Measurements from ENCODE around the gene CAPN15. TPM values are rescaled to one million over a fixed set of nuclear protein-coding genes. Genes with fewer than 3 reads are reported as not detected.

CAPN15 gene
- total RNA-seq, 2 experiments from 2014 or later: 64.7 to 69.7 TPM

GRCh38 chr16:588889-589657 is 61.6 kb downstream of the CAPN15 start:
- Mint-ChIP-seq H3K4me1 (peaks cover 21% of the 10 kb centered on the region), H3K9me3 (ENCODE audit: low read depth) (no peaks in the 10 kb centered on the region), H3K27me3 (no peaks in the 10 kb centered on the region), H3K36me3 (ENCODE audit: low read depth) (peaks cover 13% of the 10 kb centered on the region), H3K4me3 (peak overlapping the region; percentile 79), H3K27ac (peak overlapping the region; percentile 100)
- CTCF ChIA-PET: interaction anchor here (0.7 to 1.0 kb wide), 3 partner anchors 12 to 75 kb away, joined by 3 to 6 read pairs (median 5); no protein-coding TSS in a partner anchor
- DNase-seq (peak; percentile 98), ATAC-seq (peak; percentile 76)
- intact Hi-C loops (cut with DNase I, micrococcal nuclease): loop anchor here (1.0 to 5.0 kb wide), 25 partner anchors 19 to 1948 kb away; partner anchors contain the start of genes CAPN15 (in 2 of the 2), METTL26 (in 2 of the 2), AXIN1 (in 1 of the 2) and CHTF18 (in 1 of the 2)
- POLR2A ChIA-PET: interaction anchor here (0.7 kb wide), 1 partner anchor 392 kb away, joined by 4 read pairs; the partner anchor contains the start of gene SOX8

GRCh38 chr16:589658-590187 is 62.2 kb downstream of the CAPN15 start, which contains the start of gene RAB40C:
Gene RAB40C (plus strand): TSS chr16:590066. CDS start chr16:590292, 226 bp downstream.
- CTCF ChIA-PET: interaction anchor here (1.0 kb wide), 1 partner anchor 19 kb away, joined by 6 read pairs; no protein-coding TSS in a partner anchor
- intact Hi-C loops (cut with DNase I, micrococcal nuclease): loop anchor here (1.0 to 5.0 kb wide), 25 partner anchors 19 to 1948 kb away; partner anchors contain the start of genes CAPN15 (in 2 of the 2), METTL26 (in 2 of the 2), AXIN1 (in 1 of the 2) and CHTF18 (in 1 of the 2)
- Mint-ChIP-seq H3K36me3 (ENCODE audit: low read depth) (peaks cover 13% of the 10 kb centered on the region), H3K27me3 (no peaks in the 10 kb centered on the region), H3K27ac (peak within 1 kb of the TSS; percentile 100), H3K4me3 (peak within 1 kb of the TSS; percentile 79), H3K9me3 (ENCODE audit: low read depth) (no peaks in the 10 kb centered on the region), H3K4me1 (peaks cover 22% of the 10 kb centered on the region)
- ATAC-seq: peak; percentile 88
- peak; percentile 100 for DNase-seq
- POLR2A ChIA-PET: no interaction called here

DNA sequence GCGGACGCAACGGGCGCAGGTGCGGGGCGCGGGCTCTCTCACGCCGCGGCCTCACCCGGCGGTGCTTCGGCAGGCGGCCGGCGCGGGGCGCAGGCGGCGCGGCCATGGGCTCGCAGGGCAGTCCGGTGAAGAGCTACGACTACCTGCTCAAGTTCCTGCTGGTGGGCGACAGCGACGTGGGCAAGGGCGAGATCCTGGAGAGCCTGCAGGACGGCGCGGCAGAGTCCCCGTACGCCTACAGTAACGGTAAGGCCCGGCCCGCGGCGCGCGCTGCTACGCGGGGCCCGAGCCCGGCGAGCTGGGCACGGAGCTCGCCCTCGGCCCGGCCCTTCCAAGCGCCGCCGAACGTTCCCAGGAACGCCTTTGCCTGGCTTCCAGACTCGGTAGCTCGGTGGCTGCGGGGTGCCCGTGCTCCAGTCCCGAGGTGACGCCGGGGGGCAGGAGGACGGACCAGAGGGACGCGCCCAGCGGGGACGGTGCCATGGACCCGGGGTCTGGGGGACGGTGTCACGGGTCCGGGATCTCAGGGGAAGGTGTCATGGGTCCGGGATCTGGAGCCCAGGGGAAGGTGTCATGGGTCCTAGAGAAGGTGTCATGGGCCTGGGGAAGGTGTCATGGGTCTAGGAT is 62.8 kb downstream of the CAPN15 start:
- ChIA-PET CTCF (interaction anchor here (0.5 to 0.6 kb wide), 2 partner anchors 33 to 59 kb away, joined by 3 read pairs; partner anchors contain the start of gene WDR90), POLR2A (no interaction called here)
- Mint-ChIP-seq H3K27ac (peak overlapping the region; percentile 69), H3K9me3 (ENCODE audit: low read depth) (no peaks in the 10 kb centered on the region), H3K4me3 (peak overlapping the region; percentile 79), H3K4me1 (peaks cover 22% of the 10 kb centered on the region), H3K27me3 (no peaks in the 10 kb centered on the region), H3K36me3 (ENCODE audit: low read depth) (peaks cover 13% of the 10 kb centered on the region)
- DNase-seq (peak; percentile 47), ATAC-seq (no peak)
- intact Hi-C loops (cut with DNase I, micrococcal nuclease): no loop called here

DNA sequence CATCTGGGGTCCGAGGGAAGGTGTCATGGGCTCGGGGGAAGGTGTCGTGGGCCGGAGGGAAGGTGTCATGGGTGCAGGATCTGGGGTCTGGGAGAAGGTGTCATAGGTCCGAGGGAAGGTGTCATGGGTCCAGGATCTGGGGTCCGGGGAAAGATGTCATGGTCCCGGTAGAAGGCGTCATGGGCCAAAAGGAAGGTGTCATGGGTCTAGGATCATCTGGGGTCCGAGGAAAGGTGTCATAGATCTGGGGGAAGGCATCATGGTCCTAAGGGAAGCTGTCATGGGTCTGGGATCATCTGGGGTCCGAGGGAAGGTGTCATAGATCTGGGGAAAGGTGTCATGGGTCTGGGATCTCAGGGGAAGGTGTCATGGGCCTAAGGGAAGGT is 63.3 kb downstream of the CAPN15 start:
- intact Hi-C loops (cut with DNase I, micrococcal nuclease): no loop called here
- Mint-ChIP-seq H3K9me3 (ENCODE audit: low read depth) (no peaks in the 10 kb centered on the region), H3K4me3 (peak overlapping the region; percentile 79), H3K27ac (peak overlapping the region; percentile 69), H3K36me3 (ENCODE audit: low read depth) (peaks cover 13% of the 10 kb centered on the region), H3K4me1 (peaks cover 22% of the 10 kb centered on the region), H3K27me3 (no peaks in the 10 kb centered on the region)
- DNase-seq: no peak
- CTCF ChIA-PET: interaction anchor here (0.5 to 0.6 kb wide), 2 partner anchors 33 to 58 kb away, joined by 3 read pairs; partner anchors contain the start of gene WDR90
- POLR2A ChIA-PET: no interaction called here
- no peak for ATAC-seq

- Mint-ChIP-seq H3K27ac (peak overlapping the region; percentile 69), H3K36me3 (ENCODE audit: low read depth) (peaks cover 13% of the 10 kb centered on the region), H3K4me3 (peak overlapping the region; percentile 79), H3K4me1 (peaks cover 25% of the 10 kb centered on the region), H3K27me3 (no peaks in the 10 kb centered on the region), H3K9me3 (ENCODE audit: low read depth) (no peaks in the 10 kb centered on the region)
- ChIA-PET CTCF (no interaction called here), POLR2A (no interaction called here)
- ATAC-seq (no peak), DNase-seq (no peak)
- intact Hi-C loops (cut with DNase I, micrococcal nuclease): no loop called here
Measured at GRCh38 chr16:591231-591630, 63.7 kb downstream of the CAPN15 start.

GRCh38 chr16:591892-592517 is 64.5 kb downstream of the CAPN15 start:
- no peaks in the 10 kb centered on the region for H3K27me3 Mint-ChIP-seq
- no peak overlapping the region for H3K27ac Mint-ChIP-seq
- H3K4me3 Mint-ChIP-seq: peak overlapping the region; percentile 79
- intact Hi-C loops (cut with DNase I, micrococcal nuclease): no loop called here
- no peak for ATAC-seq
- H3K36me3 Mint-ChIP-seq (ENCODE audit: low read depth): peaks cover 17% of the 10 kb centered on the region
- ChIA-PET POLR2A (no interaction called here), CTCF (interaction anchor here (1.0 kb wide), 1 partner anchor 18 kb away, joined by 4 read pairs; no protein-coding TSS in a partner anchor)
- peaks cover 25% of the 10 kb centered on the region for H3K4me1 Mint-ChIP-seq
- H3K9me3 Mint-ChIP-seq (ENCODE audit: low read depth): no peaks in the 10 kb centered on the region
- DNase-seq: no peak

GRCh38 chr16:592518-593306 is 65.2 kb downstream of the CAPN15 start:
- CTCF ChIA-PET: interaction anchor here (0.7 to 1.0 kb wide), 2 partner anchors 17 to 194 kb away, joined by 3 to 4 read pairs; no protein-coding TSS in a partner anchor
- H3K27ac Mint-ChIP-seq: no peak overlapping the region
- DNase-seq (no peak), ATAC-seq (no peak)
- intact Hi-C loops (cut with DNase I, micrococcal nuclease): no loop called here
- H3K9me3 Mint-ChIP-seq (ENCODE audit: low read depth): no peaks in the 10 kb centered on the region
- H3K36me3 Mint-ChIP-seq (ENCODE audit: low read depth): peaks cover 13% of the 10 kb centered on the region
- no peaks in the 10 kb centered on the region for H3K27me3 Mint-ChIP-seq
- POLR2A ChIA-PET: no interaction called here
- no peak overlapping the region for H3K4me3 Mint-ChIP-seq
- peaks cover 21% of the 10 kb centered on the region for H3K4me1 Mint-ChIP-seq

DNA sequence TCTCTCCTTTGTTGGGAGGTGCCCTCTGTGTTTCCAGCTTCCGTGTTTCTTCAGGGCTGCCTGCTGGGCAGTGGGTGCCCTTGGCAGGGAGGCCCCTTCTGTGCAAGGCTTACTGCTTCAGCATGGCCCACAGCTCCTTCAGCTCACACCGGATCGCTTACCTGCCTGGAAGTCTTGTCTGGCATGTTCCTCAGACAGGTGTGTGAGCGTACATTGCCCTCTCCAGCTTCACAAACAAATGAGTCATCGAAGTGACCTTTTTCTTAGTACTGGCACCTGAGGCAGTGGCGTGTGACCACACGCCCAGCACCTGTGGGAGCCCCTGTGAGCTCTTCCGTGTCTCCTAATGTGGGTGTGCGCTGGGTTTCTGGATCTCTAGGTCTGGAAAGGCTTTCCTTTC is 65.9 kb downstream of the CAPN15 start:
- ATAC-seq (no peak), DNase-seq (no peak)
- H3K4me1 Mint-ChIP-seq: peaks cover 21% of the 10 kb centered on the region
- H3K9me3 Mint-ChIP-seq (ENCODE audit: low read depth): no peaks in the 10 kb centered on the region
- H3K4me3 Mint-ChIP-seq: no peak overlapping the region
- H3K36me3 Mint-ChIP-seq (ENCODE audit: low read depth): peaks cover 7% of the 10 kb centered on the region
- H3K27ac Mint-ChIP-seq: no peak overlapping the region
- intact Hi-C loops (cut with DNase I, micrococcal nuclease): no loop called here
- CTCF ChIA-PET: interaction anchor here (0.7 kb wide), 1 partner anchor 195 kb away, joined by 3 read pairs; no protein-coding TSS in a partner anchor
- H3K27me3 Mint-ChIP-seq: no peaks in the 10 kb centered on the region
- POLR2A ChIA-PET: no interaction called here

DNA sequence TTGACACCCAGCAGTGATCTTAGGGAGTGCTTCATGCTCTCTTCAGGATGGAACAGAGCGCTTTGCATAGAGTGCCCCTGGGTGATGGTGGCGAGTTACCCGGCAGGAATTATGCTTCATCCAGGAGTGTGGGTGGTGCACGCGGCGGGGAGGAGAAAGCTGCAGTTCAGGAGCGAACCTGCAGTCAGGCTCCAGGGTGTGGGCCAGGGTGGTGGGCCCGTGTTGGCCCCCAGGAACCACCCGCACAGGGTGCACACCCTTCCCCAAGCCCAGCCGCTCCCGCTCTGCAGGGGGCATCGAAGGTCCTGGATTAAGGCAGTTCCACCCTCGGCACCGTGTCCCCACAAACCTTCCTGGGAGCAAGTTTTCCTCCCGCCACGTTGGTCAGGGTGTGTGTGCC is 66.3 kb downstream of the CAPN15 start:
- Mint-ChIP-seq H3K4me1 (peaks cover 21% of the 10 kb centered on the region), H3K27ac (no peak overlapping the region), H3K36me3 (ENCODE audit: low read depth) (peaks cover 4% of the 10 kb centered on the region), H3K4me3 (no peak overlapping the region), H3K9me3 (ENCODE audit: low read depth) (no peaks in the 10 kb centered on the region), H3K27me3 (no peaks in the 10 kb centered on the region)
- ChIA-PET POLR2A (no interaction called here), CTCF (interaction anchor here (0.7 kb wide), 1 partner anchor 195 kb away, joined by 3 read pairs; no protein-coding TSS in a partner anchor)
- intact Hi-C loops (cut with DNase I, micrococcal nuclease): no loop called here
- DNase-seq (no peak), ATAC-seq (no peak)

DNA sequence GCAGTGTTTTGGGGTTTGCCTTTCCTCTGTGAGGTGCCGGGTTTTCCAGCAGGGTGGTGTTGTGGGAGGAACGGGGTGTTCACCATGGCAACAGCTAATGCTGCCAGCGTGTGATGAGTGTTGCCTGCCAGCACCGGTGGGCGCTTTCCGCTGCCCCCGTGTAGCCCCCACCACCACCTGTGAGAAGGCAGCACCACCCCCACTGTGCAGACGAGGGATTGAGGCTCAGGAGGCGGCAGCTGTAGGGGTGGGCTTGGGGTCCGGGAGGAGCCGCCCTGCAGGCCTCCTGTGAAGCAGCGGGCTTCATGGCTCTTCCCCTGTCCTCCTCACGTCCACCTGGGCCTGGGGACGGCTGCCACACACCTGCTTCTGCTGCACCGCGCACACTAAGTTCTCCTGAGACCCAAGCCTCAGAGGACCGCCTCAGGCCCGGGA is 67.6 kb downstream of the CAPN15 start:
- ATAC-seq: no peak
- no peak overlapping the region for H3K27ac Mint-ChIP-seq
- ChIA-PET CTCF (no interaction called here), POLR2A (interaction anchor here (0.6 kb wide), 1 partner anchor 313 kb away, joined by 3 read pairs; no protein-coding TSS in a partner anchor)
- intact Hi-C loops (cut with DNase I, micrococcal nuclease): no loop called here
- H3K9me3 Mint-ChIP-seq (ENCODE audit: low read depth): no peaks in the 10 kb centered on the region
- no peaks in the 10 kb centered on the region for H3K27me3 Mint-ChIP-seq
- no peak overlapping the region for H3K4me3 Mint-ChIP-seq
- peaks cover 21% of the 10 kb centered on the region for H3K4me1 Mint-ChIP-seq
- H3K36me3 Mint-ChIP-seq (ENCODE audit: low read depth): peaks cover 6% of the 10 kb centered on the region
- no peak for DNase-seq
